ENCODE measurements around the gene AQR.

- TF ChIP-seq CTCF (conservative IDR thresholded peaks at IDR 0.05; ENCODE audit: low read depth, low read length) (no peak), MXI1 (IDR thresholded peaks at IDR 0.05; ENCODE audit: borderline replicate concordance, low read depth, low read length) (no peak)
Measured at GRCh38 chr15:34820110-34820509, 149.4 kb downstream of the AQR start.

All from IMR-90 (cell line).